ENCODE measurements around the gene IPPK. TPM values are rescaled to one million over a fixed set of nuclear protein-coding genes. Genes with fewer than 3 reads are reported as not detected.

IPPK gene
- total and polyA plus RNA-seq, 4 experiments from 2014 or later, result 6.3 to 7.9 (median 7.3) TPM

GRCh38 chr9:92711146-92711545, 41.2 kb upstream of the IPPK start:
- Histone ChIP-seq H3K4me3 (ENCODE audit: low read length in 2 of 2) (no peak overlapping the region), H3K4me1 (ENCODE audit: insufficient read depth, low read length) (peaks cover 30% of the 10 kb centered on the region), H3K9me3 (ENCODE audit: control insufficient read depth in 1 of 2, low read length in 2 of 2) (no peaks in the 10 kb centered on the region), H3K27ac (ENCODE audit: low read depth, low read length) (no peak overlapping the region), H3K36me3 (ENCODE audit: insufficient read depth, low read length) (peaks cover 23% of the 10 kb centered on the region), H3K27me3 (ENCODE audit: insufficient read depth, low read length) (no peaks in the 10 kb centered on the region)
- Mint-ChIP-seq H3K27me3 (no peaks in the 10 kb centered on the region), H3K4me3 (peak overlapping the region in 7 of 8 donors; percentile 1 to 60 (median 57)), H3K27ac (peak overlapping the region in 6 of 7 donors; percentile 31 to 96 (median 84)), H3K9me3 (no peaks in the 10 kb centered on the region), H3K4me1 (peaks cover 28 to 35% (median 31%) of the 10 kb centered on the region in 4 donors), H3K36me3 (peaks cover 37 to 52% of the 10 kb centered on the region in 2 donors)
- intact Hi-C loops (cut with micrococcal nuclease), result no loop called here
- no peak for DNase-seq
- CTCF ChIA-PET (ENCODE audit: partially characterized antibody), result no interaction called here
- POLR2A ChIA-PET (ENCODE audit: partially characterized antibody), result no interaction called here

GRCh38 chr9:92710368-92710767, 40.4 kb upstream of the IPPK start:
- POLR2A ChIA-PET (ENCODE audit: partially characterized antibody), result no interaction called here
- peaks cover 18% of the 10 kb centered on the region for H3K36me3 ChIP-seq (ENCODE audit: insufficient read depth, low read length)
- H3K27ac ChIP-seq (ENCODE audit: low read depth, low read length), result no peak overlapping the region
- H3K4me1 ChIP-seq (ENCODE audit: insufficient read depth, low read length), result peaks cover 30% of the 10 kb centered on the region
- Mint-ChIP-seq H3K27ac (peak overlapping the region in 6 of 7 donors; percentile 31 to 96 (median 58)), H3K4me3 (peak overlapping the region in 1 of 8 donors; percentile 7), H3K9me3 (no peaks in the 10 kb centered on the region), H3K4me1 (peaks cover 29 to 37% (median 33%) of the 10 kb centered on the region in 4 donors), H3K27me3 (no peaks in the 10 kb centered on the region), H3K36me3 (peaks cover 40 to 50% of the 10 kb centered on the region in 2 donors)
- H3K9me3 ChIP-seq (ENCODE audit: control insufficient read depth in 1 of 2, low read length in 2 of 2), result no peaks in the 10 kb centered on the region
- no peaks in the 10 kb centered on the region for H3K27me3 ChIP-seq (ENCODE audit: insufficient read depth, low read length)
- intact Hi-C loops (cut with micrococcal nuclease), result no loop called here
- no peak overlapping the region for H3K4me3 ChIP-seq (ENCODE audit: low read length in 2 of 2)
- CTCF ChIA-PET (ENCODE audit: partially characterized antibody), result no interaction called here
- no peak for DNase-seq

- intact Hi-C loops (cut with micrococcal nuclease), result no loop called here
- CTCF ChIA-PET (ENCODE audit: partially characterized antibody), result interaction anchor here (0.9 to 1.7 kb wide), 2 partner anchors 81 to 569 kb away, joined by 4 to 5 read pairs; no protein-coding TSS in a partner anchor
Measured at GRCh38 chr9:92709954-92710353, 40.0 kb upstream of the IPPK start.

GRCh38 chr9:92709240-92709639, 39.3 kb upstream of the IPPK start:
- ChIA-PET CTCF (ENCODE audit: partially characterized antibody) (interaction anchor here (0.9 to 1.7 kb wide), 3 partner anchors 12 to 569 kb away, joined by 3 to 5 read pairs (median 4); no protein-coding TSS in a partner anchor), POLR2A (ENCODE audit: partially characterized antibody) (no interaction called here)
- Histone ChIP-seq H3K4me1 (ENCODE audit: insufficient read depth, low read length) (peaks cover 30% of the 10 kb centered on the region), H3K27me3 (ENCODE audit: insufficient read depth, low read length) (no peaks in the 10 kb centered on the region), H3K36me3 (ENCODE audit: insufficient read depth, low read length) (peaks cover 11% of the 10 kb centered on the region), H3K27ac (ENCODE audit: low read depth, low read length) (no peak overlapping the region), H3K9me3 (ENCODE audit: control insufficient read depth in 1 of 2, low read length in 2 of 2) (no peaks in the 10 kb centered on the region), H3K4me3 (ENCODE audit: low read length in 2 of 2) (no peak overlapping the region)
- peaks cover 40 to 42% of the 10 kb centered on the region in 2 donors for H3K36me3 Mint-ChIP-seq
- H3K27me3 Mint-ChIP-seq, result no peaks in the 10 kb centered on the region
- H3K27ac Mint-ChIP-seq, result peak overlapping the region in 2 of 7 donors; percentile 45 to 83
- H3K4me3 Mint-ChIP-seq, result no peak overlapping the region
- DNase-seq, result no peak
- intact Hi-C loops (cut with micrococcal nuclease), result no loop called here
- no peaks in the 10 kb centered on the region for H3K9me3 Mint-ChIP-seq
- H3K4me1 Mint-ChIP-seq, result peaks cover 29 to 37% (median 33%) of the 10 kb centered on the region in 4 donors

More at GRCh38 chr9:92709954-92710353, 40.0 kb upstream of the IPPK start:
- POLR2A ChIA-PET (ENCODE audit: partially characterized antibody), result no interaction called here
- Histone ChIP-seq H3K27me3 (ENCODE audit: insufficient read depth, low read length) (no peaks in the 10 kb centered on the region), H3K36me3 (ENCODE audit: insufficient read depth, low read length) (peaks cover 18% of the 10 kb centered on the region), H3K9me3 (ENCODE audit: control insufficient read depth in 1 of 2, low read length in 2 of 2) (no peaks in the 10 kb centered on the region), H3K4me1 (ENCODE audit: insufficient read depth, low read length) (peaks cover 30% of the 10 kb centered on the region), H3K4me3 (ENCODE audit: low read length in 2 of 2) (no peak overlapping the region), H3K27ac (ENCODE audit: low read depth, low read length) (no peak overlapping the region)
- Mint-ChIP-seq H3K9me3 (no peaks in the 10 kb centered on the region), H3K4me3 (peak overlapping the region in 1 of 8 donors; percentile 47), H3K36me3 (peaks cover 40 to 46% of the 10 kb centered on the region in 2 donors), H3K27ac (peak overlapping the region in 6 of 7 donors; percentile 2 to 74 (median 52)), H3K27me3 (no peaks in the 10 kb centered on the region), H3K4me1 (peaks cover 29 to 37% (median 33%) of the 10 kb centered on the region in 4 donors)
- no peak for DNase-seq

- ChIA-PET CTCF (ENCODE audit: partially characterized antibody) (interaction anchor here (1.2 to 1.6 kb wide), 6 partner anchors 8 to 573 kb away, joined by 3 to 7 read pairs (median 4); partner anchors contain the start of genes BICD2 and IPPK), POLR2A (ENCODE audit: partially characterized antibody) (no interaction called here)
- Histone ChIP-seq H3K27ac (ENCODE audit: low read depth, low read length) (no peak overlapping the region), H3K4me1 (ENCODE audit: insufficient read depth, low read length) (peaks cover 20% of the 10 kb centered on the region), H3K4me3 (ENCODE audit: low read length in 2 of 2) (no peak overlapping the region), H3K9me3 (ENCODE audit: control insufficient read depth in 1 of 2, low read length in 2 of 2) (no peaks in the 10 kb centered on the region), H3K27me3 (ENCODE audit: insufficient read depth, low read length) (no peaks in the 10 kb centered on the region), H3K36me3 (ENCODE audit: insufficient read depth, low read length) (no peaks in the 10 kb centered on the region)
- intact Hi-C loops (cut with micrococcal nuclease), result loop anchor here (2.0 kb wide), 1 partner anchor 569 kb away; no protein-coding TSS in a partner anchor
- no peak overlapping the region for H3K4me3 Mint-ChIP-seq
- no peak for DNase-seq
- H3K27me3 Mint-ChIP-seq, result no peaks in the 10 kb centered on the region
- H3K9me3 Mint-ChIP-seq, result no peaks in the 10 kb centered on the region
- peak overlapping the region in 2 of 7 donors; percentile 16 to 46 for H3K27ac Mint-ChIP-seq
- H3K36me3 Mint-ChIP-seq, result peaks cover 30 to 36% of the 10 kb centered on the region in 2 donors
- H3K4me1 Mint-ChIP-seq, result peaks cover 21 to 31% (median 24%) of the 10 kb centered on the region in 4 donors
Measured at GRCh38 chr9:92707530-92707929, 37.6 kb upstream of the IPPK start.

GRCh38 chr9:92706218-92706940, 36.4 kb upstream of the IPPK start:
- no peak overlapping the region for H3K4me3 ChIP-seq (ENCODE audit: low read length in 2 of 2)
- H3K4me3 Mint-ChIP-seq, result no peak overlapping the region
- intact Hi-C loops (cut with micrococcal nuclease), result loop anchor here (2.0 kb wide), 1 partner anchor 568 kb away; no protein-coding TSS in a partner anchor
- H3K27ac Mint-ChIP-seq, result peak overlapping the region in 6 of 7 donors; percentile 5 to 82 (median 35)
- peaks cover 9% of the 10 kb centered on the region for H3K4me1 ChIP-seq (ENCODE audit: insufficient read depth, low read length)
- H3K27me3 ChIP-seq (ENCODE audit: insufficient read depth, low read length), result no peaks in the 10 kb centered on the region
- peaks cover 13 to 20% (median 14%) of the 10 kb centered on the region in 4 donors for H3K4me1 Mint-ChIP-seq
- no peaks in the 10 kb centered on the region for H3K27me3 Mint-ChIP-seq
- H3K36me3 Mint-ChIP-seq, result peaks cover 24 to 34% of the 10 kb centered on the region in 2 donors
- ChIA-PET CTCF (ENCODE audit: partially characterized antibody) (interaction anchor here (0.7 to 1.6 kb wide), 7 partner anchors 9 to 568 kb away, joined by 3 to 7 read pairs (median 3); partner anchors contain the start of genes BICD2 and IPPK), POLR2A (ENCODE audit: partially characterized antibody) (no interaction called here)
- H3K9me3 ChIP-seq (ENCODE audit: control insufficient read depth in 1 of 2, low read length in 2 of 2), result no peaks in the 10 kb centered on the region
- H3K27ac ChIP-seq (ENCODE audit: low read depth, low read length), result no peak overlapping the region
- H3K36me3 ChIP-seq (ENCODE audit: insufficient read depth, low read length), result no peaks in the 10 kb centered on the region
- no peaks in the 10 kb centered on the region for H3K9me3 Mint-ChIP-seq
- DNase-seq, result peak in 4 of 5 donors; percentile 21 to 39 (median 36)

- peaks cover 4 to 8% (median 5%) of the 10 kb centered on the region in 4 donors for H3K4me1 Mint-ChIP-seq
- H3K36me3 ChIP-seq (ENCODE audit: insufficient read depth, low read length), result no peaks in the 10 kb centered on the region
- CTCF ChIA-PET (ENCODE audit: partially characterized antibody), result interaction anchor here (1.5 kb wide), 1 partner anchor 565 kb away, joined by 3 read pairs; no protein-coding TSS in a partner anchor
- POLR2A ChIA-PET (ENCODE audit: partially characterized antibody), result no interaction called here
- H3K27ac ChIP-seq (ENCODE audit: low read depth, low read length), result no peak overlapping the region
- peaks cover 0 to 5% (median 1%) of the 10 kb centered on the region in 8 donors for H3K9me3 Mint-ChIP-seq
- no peak overlapping the region for H3K4me3 Mint-ChIP-seq
- no peaks in the 10 kb centered on the region for H3K9me3 ChIP-seq (ENCODE audit: control insufficient read depth in 1 of 2, low read length in 2 of 2)
- DNase-seq, result no peak
- H3K27me3 Mint-ChIP-seq, result no peaks in the 10 kb centered on the region
- no peaks in the 10 kb centered on the region for H3K4me1 ChIP-seq (ENCODE audit: insufficient read depth, low read length)
- H3K27ac Mint-ChIP-seq, result no peak overlapping the region
- H3K27me3 ChIP-seq (ENCODE audit: insufficient read depth, low read length), result no peaks in the 10 kb centered on the region
- H3K4me3 ChIP-seq (ENCODE audit: low read length in 2 of 2), result no peak overlapping the region
- intact Hi-C loops (cut with micrococcal nuclease), result no loop called here
- peaks cover 21 to 23% of the 10 kb centered on the region in 2 donors for H3K36me3 Mint-ChIP-seq
Measured at GRCh38 chr9:92704528-92704927, 34.6 kb upstream of the IPPK start.

All from CD4-positive, alpha-beta memory T cell (primary cell).